Activated T-cell treated with anti-CD3 and anti-CD28 coated beads, Interleukin-2, amount 50 U/mL, for 4 hours (primary cell): Measurements from ENCODE around the gene UBE2D4. TPM values are rescaled to one million over a fixed set of nuclear protein-coding genes. Genes with fewer than 3 reads are reported as not detected.
"Not testable (repeated sequence)": the region's sequence is repeated elsewhere in the genome, so short reads cannot be mapped to it uniquely, and the experiment has no call there.

Experiments
- ATAC-seq, 2 donors: fragments of 200-7000 bp; cut with Tn5 transposase; one replicate each; pipeline ENCODE4 v1.10.0; 2021
- DNase-seq: peaks from one replicate; pipeline ENCODE4 v3.0.0-alpha.2; 2020
- H3K27me3 Mint-ChIP-seq: one replicate; pipeline ENCODE4 v1.8.0; 2021; ENCODE audit warnings: low read depth, mixed read lengths
- H3K36me3 Mint-ChIP-seq: one replicate; pipeline ENCODE4 v1.8.0; 2022; ENCODE audit warnings: mixed read lengths; ENCODE audit not compliant: insufficient read depth
- H3K4me1 Mint-ChIP-seq: one replicate; pipeline ENCODE4 v1.8.0; 2021; ENCODE audit warnings: low read depth, mixed read lengths
- H3K4me3 Mint-ChIP-seq: one replicate; pipeline ENCODE4 v1.8.0; 2021; ENCODE audit warnings: mild to moderate bottlenecking, moderate library complexity, mixed read lengths
- H3K9me3 Mint-ChIP-seq: one replicate; pipeline ENCODE4 v1.8.0; 2021; ENCODE audit warnings: mixed read lengths
- total RNA-seq, 3 donors: library from RNA; stranded (reverse); gene quantifications; one replicate each; pipeline ENCODE4 v1.2.1, GENCODE V29; 2021

The UBE2D4 gene
- total RNA-seq, 3 donors from 2014 or later, result 20.9 to 25.8 (median 22.7) TPM

DNA sequence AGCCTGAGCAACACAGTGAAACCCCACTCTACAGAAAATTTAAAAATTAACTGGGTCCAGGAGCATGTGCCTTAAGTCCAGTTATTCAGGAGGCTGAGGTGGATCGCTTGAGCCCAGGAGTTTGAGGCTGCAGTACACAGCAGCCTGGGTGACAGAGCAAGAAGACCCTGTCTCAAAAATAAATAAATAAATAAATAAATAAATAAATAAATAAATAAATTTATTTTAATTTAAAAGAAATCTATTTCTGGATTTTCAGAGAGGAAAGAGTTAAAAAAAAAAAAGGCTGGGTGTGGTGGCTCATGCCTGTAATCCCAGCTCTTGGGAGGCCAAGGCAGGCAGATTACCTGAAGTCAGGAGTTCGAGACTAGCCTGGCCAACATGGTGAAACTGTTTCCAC lies 27.7 kb upstream of the UBE2D4 start:
- Mint-ChIP-seq H3K36me3 (peaks cover 18% of the 10 kb centered on the region), H3K4me1 (peaks cover 24% of the 10 kb centered on the region)
- ATAC-seq, H3K9me3 Mint-ChIP-seq, H3K4me3 Mint-ChIP-seq, DNase-seq, H3K27me3 Mint-ChIP-seq: not testable (repeated sequence)

DNA sequence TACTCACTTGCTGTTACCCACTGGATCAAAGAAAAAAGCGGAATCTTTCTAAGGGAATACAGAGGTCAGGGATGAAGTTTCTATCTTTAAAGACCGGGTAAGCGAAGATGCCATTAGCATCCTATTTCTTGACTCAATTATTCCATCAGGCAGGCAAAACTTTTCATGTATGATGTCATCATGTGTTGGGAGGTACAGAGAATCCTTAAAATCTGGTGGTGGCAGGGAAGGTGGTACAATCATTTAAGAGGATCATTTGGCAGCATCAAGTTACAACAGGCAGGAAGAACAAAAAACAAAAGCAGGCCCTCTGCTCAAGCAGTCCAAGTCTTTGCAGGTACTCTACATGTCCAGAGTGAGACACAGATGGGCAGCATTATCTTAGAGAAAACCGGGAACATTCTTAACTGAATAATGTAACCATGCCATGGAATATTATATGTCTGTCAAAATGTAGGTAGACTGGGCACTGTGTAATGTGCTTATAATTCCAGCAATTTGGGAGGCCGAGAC lies 23.6 kb upstream of the UBE2D4 start:
- Mint-ChIP-seq H3K27me3 (no peaks in the 10 kb centered on the region), H3K4me1 (peaks cover 34% of the 10 kb centered on the region), H3K9me3 (no peaks in the 10 kb centered on the region), H3K36me3 (peaks cover 3% of the 10 kb centered on the region), H3K4me3 (no peak overlapping the region)
- DNase-seq (no peak), ATAC-seq (no peak)

DNA sequence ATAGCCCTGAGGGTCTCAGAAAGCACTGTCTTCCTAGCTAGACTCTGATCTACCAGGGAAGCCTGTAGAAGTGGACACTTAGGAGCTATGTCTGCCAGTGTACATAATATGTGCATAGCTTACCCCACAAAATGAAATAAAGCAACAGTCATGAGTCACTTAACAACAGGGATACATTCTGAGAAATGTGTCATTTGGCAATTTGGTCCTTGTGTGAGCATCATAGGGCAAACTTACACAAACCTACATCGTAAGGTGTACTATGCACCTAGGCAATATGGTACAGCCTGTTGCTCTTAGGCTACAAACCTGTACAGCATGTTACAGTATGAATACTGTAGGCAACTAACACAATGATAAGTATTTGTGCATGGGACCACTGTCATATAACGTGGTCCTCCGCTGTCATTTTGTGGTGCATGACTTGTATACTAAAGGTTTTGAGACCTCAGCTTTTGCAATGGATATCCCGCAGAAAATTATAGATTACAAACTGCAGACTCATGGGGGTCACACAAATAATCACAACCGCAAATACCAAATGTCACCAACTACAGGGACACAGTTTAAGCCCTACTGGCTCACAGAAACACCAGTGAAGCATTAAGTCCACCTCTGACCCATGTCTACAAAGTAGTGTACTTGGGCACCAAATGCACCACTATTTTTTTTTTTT lies 21.6 kb upstream of the UBE2D4 start:
- DNase-seq, result no peak
- Mint-ChIP-seq H3K9me3 (no peaks in the 10 kb centered on the region), H3K36me3 (peaks cover 3% of the 10 kb centered on the region), H3K4me3 (peak overlapping the region; percentile 92), H3K27me3 (no peaks in the 10 kb centered on the region), H3K4me1 (peaks cover 34% of the 10 kb centered on the region)
- ATAC-seq, result peak; percentile 29 to 33

DNA sequence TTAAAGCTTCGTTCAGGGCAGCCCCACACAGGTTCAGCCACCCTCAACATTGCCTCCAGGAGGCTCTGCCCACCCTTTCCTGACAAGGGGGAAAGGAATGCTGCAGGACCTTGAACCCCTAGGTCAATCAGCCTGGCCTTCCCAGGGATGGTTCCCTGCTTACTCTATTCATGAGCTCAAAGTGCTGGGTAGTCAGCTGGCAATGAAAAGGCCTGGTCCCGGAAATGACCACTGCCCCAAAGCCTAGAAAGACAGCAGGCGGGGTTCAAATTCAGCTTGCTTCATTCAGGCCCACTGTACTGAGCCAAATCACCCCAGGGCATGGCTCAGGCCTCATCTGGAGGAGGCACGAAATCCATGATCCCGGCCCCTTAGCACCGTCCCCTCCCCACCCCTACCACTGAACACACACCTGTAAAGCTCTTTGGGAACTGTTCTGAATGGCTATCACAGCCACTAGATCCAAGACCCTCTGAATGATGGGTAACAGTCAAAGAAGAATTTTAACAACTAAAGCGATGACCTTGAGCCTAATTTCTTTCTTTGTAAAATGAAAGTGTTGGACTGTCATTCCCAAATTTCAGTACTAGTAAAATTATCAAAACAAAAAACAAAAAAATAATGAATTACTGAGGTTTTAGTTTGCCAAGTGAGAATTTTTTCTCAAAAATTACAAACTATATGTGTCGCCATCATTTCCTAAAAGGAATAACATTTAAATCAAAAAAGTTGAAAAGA lies 20.9 kb upstream of the UBE2D4 start:
- Mint-ChIP-seq H3K4me1 (peaks cover 34% of the 10 kb centered on the region), H3K36me3 (peaks cover 3% of the 10 kb centered on the region), H3K9me3 (no peaks in the 10 kb centered on the region), H3K4me3 (peak overlapping the region; percentile 92), H3K27me3 (no peaks in the 10 kb centered on the region)
- DNase-seq, result no peak
- ATAC-seq, result no peak

DNA sequence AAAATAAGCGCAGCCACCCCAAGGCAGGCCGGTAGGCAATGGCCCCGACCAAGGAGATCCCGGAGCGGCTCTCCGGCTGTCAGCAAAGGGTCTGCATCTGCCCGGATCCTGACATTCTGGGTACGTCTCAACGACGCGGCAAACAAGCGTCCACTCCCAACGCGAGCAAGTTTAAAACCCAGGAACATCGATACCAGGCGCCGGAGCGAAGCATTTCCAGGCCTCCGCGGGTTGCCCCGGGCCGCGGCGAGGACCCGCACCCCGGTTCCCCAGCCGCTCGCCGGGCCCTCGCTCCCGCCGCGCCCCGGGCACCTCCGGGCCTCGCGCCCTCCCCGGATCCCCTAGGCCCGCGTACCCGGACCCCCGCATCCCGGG lies 20.3 kb upstream of the UBE2D4 start:
- H3K4me1 Mint-ChIP-seq, result peaks cover 34% of the 10 kb centered on the region
- no peaks in the 10 kb centered on the region for H3K9me3 Mint-ChIP-seq
- H3K27me3 Mint-ChIP-seq, result no peaks in the 10 kb centered on the region
- DNase-seq (peak; percentile 12), ATAC-seq (peak; percentile 52 to 53)
- peaks cover 3% of the 10 kb centered on the region for H3K36me3 Mint-ChIP-seq
- H3K4me3 Mint-ChIP-seq, result peak overlapping the region; percentile 92

DNA sequence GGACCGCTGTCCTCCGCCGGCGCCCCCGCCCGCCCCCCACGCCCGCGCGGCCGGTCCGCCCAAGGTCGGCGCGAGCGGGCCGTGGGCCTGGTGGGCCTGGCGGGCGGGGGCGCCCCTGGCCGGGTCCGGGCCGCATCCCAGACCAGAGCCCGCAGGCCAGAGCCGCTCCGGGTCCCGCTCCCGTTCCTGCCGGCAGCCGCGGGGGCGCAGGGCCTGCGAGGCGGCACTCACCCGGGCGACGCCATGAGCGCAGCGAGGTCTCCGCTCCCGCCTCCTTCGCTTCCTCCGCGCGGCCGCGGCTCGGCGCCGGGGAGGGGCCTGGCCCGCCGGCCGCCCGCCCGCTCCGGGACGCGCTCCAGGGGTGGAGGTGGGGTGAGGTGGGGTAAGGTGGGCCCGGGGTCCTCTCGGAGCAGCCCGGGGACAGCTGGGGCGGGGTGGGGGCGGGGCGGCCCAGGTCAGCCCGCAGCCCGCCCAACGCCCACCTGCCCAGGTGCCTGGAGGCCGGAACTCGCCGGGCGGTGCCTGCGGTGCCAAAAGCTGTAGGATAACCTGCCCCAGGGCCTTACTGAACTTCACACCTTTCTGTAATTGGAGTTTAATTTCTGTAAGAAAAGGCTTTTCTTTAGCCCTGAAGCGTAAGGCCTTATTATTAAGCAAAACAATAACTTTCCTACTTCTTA lies 19.8 kb upstream of the UBE2D4 start, which contains the start of gene URGCP:
TSS of gene URGCP (minus strand) at position 266 of the 680 bp plus-strand sequence. CDS start at position 245, 21 bp downstream.
- Mint-ChIP-seq H3K4me3 (peak within 1 kb of the TSS; percentile 92), H3K9me3 (no peaks in the 10 kb centered on the region), H3K4me1 (peaks cover 34% of the 10 kb centered on the region), H3K36me3 (peaks cover 3% of the 10 kb centered on the region), H3K27me3 (no peaks in the 10 kb centered on the region)
- DNase-seq (peak; percentile 47), ATAC-seq (peak; percentile 91 to 92)

DNA sequence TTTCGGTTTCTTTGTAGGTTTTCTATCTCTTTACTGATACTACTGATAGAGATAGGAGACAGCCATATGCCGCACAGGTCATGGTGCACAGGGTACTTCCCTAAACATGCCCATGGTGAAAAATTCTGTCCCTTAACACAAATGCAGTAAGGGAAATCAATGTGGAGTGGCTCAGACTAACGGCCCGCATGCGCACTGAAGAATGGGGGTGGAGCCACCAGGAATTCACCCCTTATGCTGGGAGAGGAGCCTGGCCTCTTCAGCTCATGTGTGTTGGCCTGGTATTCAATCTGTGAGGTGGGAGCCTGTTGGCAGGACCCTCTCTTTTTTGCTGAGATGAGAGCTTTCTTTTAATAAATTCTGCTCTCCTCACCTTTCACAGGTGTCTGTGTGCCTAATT lies 11.4 kb upstream of the UBE2D4 start:
- Mint-ChIP-seq H3K4me3 (no peak overlapping the region), H3K4me1 (no peaks in the 10 kb centered on the region), H3K36me3 (peaks cover 8% of the 10 kb centered on the region), H3K9me3 (no peaks in the 10 kb centered on the region), H3K27me3 (no peaks in the 10 kb centered on the region)
- ATAC-seq (no peak), DNase-seq (no peak)

DNA sequence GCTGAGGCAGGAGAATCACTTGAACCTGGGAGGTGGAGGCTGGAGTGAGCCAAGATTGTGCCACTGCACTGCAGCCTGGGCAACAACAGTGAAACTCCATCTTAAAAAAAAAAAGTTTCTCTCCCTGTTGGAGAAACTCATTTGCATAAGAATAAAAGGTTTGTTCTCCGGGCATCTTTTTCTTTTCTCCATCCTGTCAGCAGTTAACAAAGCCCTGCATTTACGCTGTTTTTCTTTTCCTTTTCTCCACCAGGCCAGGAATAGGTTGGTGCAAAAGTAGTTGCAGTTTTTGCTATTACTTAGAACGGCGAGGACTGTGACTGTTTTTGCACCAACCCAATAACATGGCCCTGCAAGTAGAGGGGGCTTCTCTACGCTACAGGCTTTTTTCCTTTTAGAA lies 10.3 kb upstream of the UBE2D4 start:
- no peak for ATAC-seq
- Mint-ChIP-seq H3K27me3 (no peaks in the 10 kb centered on the region), H3K4me1 (no peaks in the 10 kb centered on the region), H3K9me3 (no peaks in the 10 kb centered on the region), H3K4me3 (no peak overlapping the region), H3K36me3 (peaks cover 8% of the 10 kb centered on the region)
- DNase-seq, result no peak

DNA sequence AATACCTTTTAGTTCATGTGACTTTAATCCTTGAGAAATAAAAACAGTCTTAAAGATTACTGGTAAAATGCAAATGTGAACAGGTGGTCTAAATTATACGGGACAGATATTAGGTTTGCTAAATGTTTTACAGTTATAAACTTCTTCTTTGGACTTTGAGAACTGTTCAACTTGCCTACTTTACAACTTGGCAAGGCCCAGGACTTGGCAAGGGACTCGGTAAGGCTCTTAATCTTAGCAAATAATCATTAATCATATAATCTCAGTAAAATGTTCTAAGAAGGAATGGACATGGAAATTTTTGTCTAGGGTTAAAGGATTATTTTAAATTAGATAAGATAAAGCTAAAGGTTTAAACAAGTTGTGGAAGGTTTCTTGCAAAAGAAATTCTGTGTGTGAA lies 4.8 kb upstream of the UBE2D4 start:
- peaks cover 10% of the 10 kb centered on the region for H3K36me3 Mint-ChIP-seq
- ATAC-seq (no peak), DNase-seq (no peak)
- peaks cover 11% of the 10 kb centered on the region for H3K4me1 Mint-ChIP-seq
- no peaks in the 10 kb centered on the region for H3K27me3 Mint-ChIP-seq
- H3K9me3 Mint-ChIP-seq, result no peaks in the 10 kb centered on the region
- no peak overlapping the region for H3K4me3 Mint-ChIP-seq

DNA sequence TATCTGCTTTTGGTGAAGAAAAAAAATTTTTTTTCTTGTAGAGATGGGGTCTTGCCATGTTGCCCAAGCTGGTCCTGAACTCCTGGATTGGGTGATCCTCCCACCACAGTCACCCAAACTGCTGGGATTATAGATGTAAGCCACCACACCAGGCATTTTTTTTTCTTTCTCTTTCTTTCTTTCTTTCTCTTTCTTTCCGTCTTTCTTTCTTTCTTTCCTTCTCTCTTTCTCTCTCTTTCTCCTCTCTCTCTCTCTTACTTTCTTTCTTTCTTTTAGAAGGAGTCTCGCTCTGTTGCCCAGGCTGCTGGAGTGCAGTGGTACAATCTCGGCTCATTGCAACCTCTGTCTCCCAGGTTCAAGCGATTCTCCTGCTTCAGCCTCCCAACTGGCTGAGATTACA lies 3.5 kb upstream of the UBE2D4 start:
- peaks cover 19% of the 10 kb centered on the region for H3K4me1 Mint-ChIP-seq
- no peak for DNase-seq
- no peak for ATAC-seq
- no peaks in the 10 kb centered on the region for H3K9me3 Mint-ChIP-seq
- no peak overlapping the region for H3K4me3 Mint-ChIP-seq
- no peaks in the 10 kb centered on the region for H3K27me3 Mint-ChIP-seq
- H3K36me3 Mint-ChIP-seq, result peaks cover 10% of the 10 kb centered on the region

DNA sequence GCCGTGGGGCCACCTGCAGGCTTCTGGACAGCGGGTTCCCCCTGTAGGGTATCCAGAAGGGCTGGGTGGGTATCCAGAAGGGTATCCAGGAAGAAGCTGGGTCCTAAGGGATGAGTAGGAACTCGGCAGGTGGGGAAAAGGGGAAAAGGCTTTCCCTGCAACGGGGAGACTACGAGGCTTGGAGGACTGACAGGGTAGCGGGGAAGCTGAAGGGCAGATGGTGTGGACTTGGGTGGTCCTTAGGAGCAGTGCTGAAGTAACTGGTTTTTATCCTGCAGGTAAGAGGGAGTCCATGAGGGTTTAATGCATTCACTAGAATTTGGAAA lies 525 bp downstream of the UBE2D4 start:
- Mint-ChIP-seq H3K36me3 (peaks cover 6% of the 10 kb centered on the region), H3K4me3 (peak overlapping the region; percentile 90), H3K27me3 (no peaks in the 10 kb centered on the region), H3K9me3 (no peaks in the 10 kb centered on the region), H3K4me1 (peaks cover 28% of the 10 kb centered on the region)
- DNase-seq (no peak), ATAC-seq (no peak)

DNA sequence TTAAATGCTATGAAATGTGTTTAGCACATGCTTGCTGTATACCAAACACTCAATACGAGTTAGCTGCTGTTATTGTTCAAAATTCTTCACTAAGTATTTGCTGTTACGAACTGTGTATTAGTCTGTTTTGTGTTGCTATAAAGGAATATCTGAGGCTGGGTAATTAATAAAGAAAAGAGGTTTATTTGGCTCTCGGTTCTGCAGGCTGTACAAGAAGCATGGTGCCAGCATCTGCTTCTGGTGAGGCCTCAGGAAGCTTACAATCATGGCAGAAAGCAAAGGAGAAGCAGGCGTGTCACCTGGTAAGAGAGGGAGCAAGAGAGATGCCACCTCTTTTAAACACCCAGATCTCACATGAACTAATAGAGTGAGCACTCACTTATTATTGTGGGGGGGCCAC lies 1.6 kb downstream of the UBE2D4 start:
- Mint-ChIP-seq H3K9me3 (no peaks in the 10 kb centered on the region), H3K4me3 (peak overlapping the region; percentile 90)
- ATAC-seq, result no peak

DNA sequence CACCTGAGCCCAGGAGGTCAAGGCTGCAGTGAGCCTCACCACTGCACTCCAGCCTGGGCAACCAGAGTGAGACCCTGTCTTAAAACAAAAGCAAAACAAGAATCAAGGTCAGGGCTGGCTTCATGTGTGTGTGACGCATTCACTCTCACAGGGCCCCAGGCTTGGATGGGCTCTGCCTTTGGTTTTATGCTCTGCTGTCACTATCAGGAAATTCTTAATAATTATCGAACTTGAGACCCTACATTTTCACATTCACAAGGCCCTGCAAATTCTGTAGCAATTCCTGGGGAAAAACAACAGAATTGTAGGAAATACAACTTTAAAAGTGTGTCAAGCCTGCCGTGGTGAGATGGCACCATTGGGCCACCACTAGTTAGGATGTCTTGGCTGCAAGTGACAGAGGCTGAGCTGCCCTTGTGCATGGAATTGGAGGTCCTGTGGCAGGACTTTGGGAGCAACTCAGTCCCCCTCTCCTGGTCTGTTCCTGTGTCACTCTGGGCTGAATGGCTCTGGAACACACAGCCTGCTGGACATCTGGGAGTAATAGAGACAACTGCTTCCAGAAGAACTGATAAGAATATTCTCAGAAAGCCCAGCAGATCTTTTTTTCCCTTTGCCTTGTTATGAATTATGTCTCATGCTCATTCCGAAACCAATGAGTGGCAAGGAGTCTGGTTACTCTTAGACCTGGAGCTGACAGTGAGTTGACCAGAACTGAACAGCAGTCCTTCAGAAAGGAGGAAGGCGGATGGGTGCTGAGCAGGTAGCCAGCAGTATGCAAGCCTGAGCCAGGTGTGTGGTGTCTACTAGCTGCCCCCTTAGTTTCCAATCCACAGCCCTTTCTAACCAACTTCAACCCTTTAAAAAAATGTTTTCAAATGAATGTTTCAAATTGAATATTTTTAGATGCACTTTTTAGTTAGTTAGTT lies 3.6 kb downstream of the UBE2D4 start:
- ATAC-seq, result no peak
- no peak for DNase-seq
- no peaks in the 10 kb centered on the region for H3K9me3 Mint-ChIP-seq
- no peak overlapping the region for H3K4me3 Mint-ChIP-seq
- no peaks in the 10 kb centered on the region for H3K27me3 Mint-ChIP-seq
- peaks cover 24% of the 10 kb centered on the region for H3K4me1 Mint-ChIP-seq
- peaks cover 4% of the 10 kb centered on the region for H3K36me3 Mint-ChIP-seq

More for the DNA sequence above, 1.6 kb downstream of the UBE2D4 start:
- Mint-ChIP-seq H3K27me3 (no peaks in the 10 kb centered on the region), H3K36me3 (peaks cover 6% of the 10 kb centered on the region), H3K4me1 (peaks cover 28% of the 10 kb centered on the region)
- DNase-seq, result no peak

DNA sequence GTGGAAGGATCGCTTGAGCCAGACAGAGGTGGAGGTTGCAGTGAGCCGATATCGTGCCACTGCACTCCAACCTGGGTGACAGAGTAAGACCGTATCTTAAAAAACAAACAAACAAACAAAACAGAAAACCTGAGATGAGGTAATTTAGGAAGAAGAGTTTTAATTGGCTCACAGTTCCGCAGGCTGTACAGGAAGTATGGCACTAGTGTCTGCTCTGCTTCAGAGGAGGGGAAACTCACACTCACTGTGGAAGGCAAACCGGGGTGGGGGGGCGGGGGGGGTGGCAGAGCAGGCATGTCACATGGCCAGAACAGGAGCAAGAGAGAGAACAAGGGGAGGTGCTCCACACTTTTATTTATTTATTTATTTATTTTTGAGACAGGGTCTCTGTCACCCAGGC lies 5.1 kb downstream of the UBE2D4 start:
- Mint-ChIP-seq H3K4me3 (no peak overlapping the region), H3K9me3 (no peaks in the 10 kb centered on the region)
- DNase-seq, result no peak

More for the DNA sequence above, 5.1 kb downstream of the UBE2D4 start:
- ATAC-seq, result no peak
- peaks cover 17% of the 10 kb centered on the region for H3K4me1 Mint-ChIP-seq
- peaks cover 4% of the 10 kb centered on the region for H3K36me3 Mint-ChIP-seq
- no peaks in the 10 kb centered on the region for H3K27me3 Mint-ChIP-seq
